BLaER1 (cell line): ENCODE results near the gene TPSD1.

ENCODE experiments used
- H3K27ac ChIP-seq: shearing (Covaris generic); formaldehyde crosslinking; 2 replicates; pipeline ENCODE4 v1.8.1; 2022
- H3K27me3 ChIP-seq: shearing (Covaris generic); formaldehyde crosslinking; 2 replicates; pipeline ENCODE4 v1.8.1; 2022
- H3K36me3 ChIP-seq: shearing (Covaris generic); formaldehyde crosslinking; 2 replicates; pipeline ENCODE4 v1.8.1; 2022
- H3K4me1 ChIP-seq: shearing (Covaris generic); formaldehyde crosslinking; 2 replicates; pipeline ENCODE4 v1.8.1; 2022
- H3K4me2 ChIP-seq: shearing (Covaris generic); formaldehyde crosslinking; 2 replicates; pipeline ENCODE4 v1.8.1; 2022
- H3K4me3 ChIP-seq: shearing (Covaris generic); formaldehyde crosslinking; 2 replicates; pipeline ENCODE4 v1.8.1; 2022
- H3K9ac ChIP-seq: shearing (Covaris generic); formaldehyde crosslinking; 2 replicates; pipeline ENCODE4 v1.8.1; 2022
- H3K9me3 ChIP-seq: shearing (Covaris generic); formaldehyde crosslinking; 2 replicates; pipeline ENCODE4 v1.8.1; 2022
- H4K20me1 ChIP-seq: shearing (Covaris generic); formaldehyde crosslinking; 2 replicates; pipeline ENCODE4 v1.8.1; 2022
- Cebpa-rat ChIP-seq: shearing (Covaris generic); IDR thresholded peaks from 2 replicates; pipeline ENCODE4 v1.8.1; 2022

Gene TPSD1

GRCh38 chr16:1258906-1259759 lies 3.3 kb downstream of the TPSD1 start:
- peaks cover 57% of the 10 kb centered on the region for H4K20me1 ChIP-seq

GRCh38 chr16:1259760-1260068 lies 3.8 kb downstream of the TPSD1 start:
- peaks cover 57% of the 10 kb centered on the region for H4K20me1 ChIP-seq
- no peak for TF ChIP-seq Cebpa-rat

More at GRCh38 chr16:1258906-1259759, 3.3 kb downstream of the TPSD1 start:
- H3K4me2 ChIP-seq = peak overlapping the region; percentile 56
- no peaks in the 10 kb centered on the region for H3K9me3 ChIP-seq
- H3K27me3 ChIP-seq = peaks cover 75% of the 10 kb centered on the region
- no peak overlapping the region for H3K9ac ChIP-seq
- no peak overlapping the region for H3K27ac ChIP-seq
- no peaks in the 10 kb centered on the region for H3K36me3 ChIP-seq
- peaks cover 13% of the 10 kb centered on the region; the same call in 1 of the 2 replicates for H3K4me1 ChIP-seq
- peak overlapping the region; percentile 38; the same call in 1 of the 2 replicates for H3K4me3 ChIP-seq
- TF ChIP-seq Cebpa-rat = no peak

GRCh38 chr16:1260101-1260680 lies 4.3 kb downstream of the TPSD1 start:
- H3K27me3 ChIP-seq = peaks cover 75% of the 10 kb centered on the region
- TF ChIP-seq Cebpa-rat = no peak

More at GRCh38 chr16:1259760-1260068, 3.8 kb downstream of the TPSD1 start:
- Histone ChIP-seq H3K9ac (no peak overlapping the region), H3K4me2 (no peak overlapping the region), H3K4me1 (peaks cover 13% of the 10 kb centered on the region; the same call in 1 of the 2 replicates), H3K27me3 (peaks cover 75% of the 10 kb centered on the region), H3K27ac (no peak overlapping the region), H3K4me3 (no peak overlapping the region), H3K36me3 (no peaks in the 10 kb centered on the region), H3K9me3 (no peaks in the 10 kb centered on the region; the same call in 1 of the 2 replicates)

GRCh38 chr16:1261131-1261892 lies 5.4 kb downstream of the TPSD1 start:
- H3K36me3 ChIP-seq = no peaks in the 10 kb centered on the region
- H3K4me3 ChIP-seq = no peak overlapping the region
- H3K9ac ChIP-seq = no peak overlapping the region
- H3K27me3 ChIP-seq = peaks cover 73% of the 10 kb centered on the region
- no peak overlapping the region for H3K4me2 ChIP-seq
- H3K27ac ChIP-seq = no peak overlapping the region
- no peaks in the 10 kb centered on the region; the same call in 1 of the 2 replicates for H3K9me3 ChIP-seq
- peaks cover 13% of the 10 kb centered on the region; the same call in 1 of the 2 replicates for H3K4me1 ChIP-seq
- no peak for TF ChIP-seq Cebpa-rat
- H4K20me1 ChIP-seq = peaks cover 57% of the 10 kb centered on the region

More at GRCh38 chr16:1260101-1260680, 4.3 kb downstream of the TPSD1 start:
- Histone ChIP-seq H3K9ac (no peak overlapping the region), H3K9me3 (no peaks in the 10 kb centered on the region; the same call in 1 of the 2 replicates), H3K27ac (no peak overlapping the region), H3K4me3 (no peak overlapping the region), H3K36me3 (no peaks in the 10 kb centered on the region), H3K4me1 (peaks cover 13% of the 10 kb centered on the region; the same call in 1 of the 2 replicates), H3K4me2 (no peak overlapping the region), H4K20me1 (peaks cover 57% of the 10 kb centered on the region)

- Histone ChIP-seq H3K27me3 (peaks cover 63% of the 10 kb centered on the region), H3K36me3 (no peaks in the 10 kb centered on the region), H3K4me3 (no peak overlapping the region), H3K9me3 (no peaks in the 10 kb centered on the region; the same call in 1 of the 2 replicates), H3K9ac (no peak overlapping the region), H3K27ac (no peak overlapping the region), H4K20me1 (peaks cover 49% of the 10 kb centered on the region), H3K4me1 (peaks cover 13% of the 10 kb centered on the region; the same call in 1 of the 2 replicates), H3K4me2 (no peak overlapping the region)
- TF ChIP-seq Cebpa-rat = no peak
Measured at GRCh38 chr16:1262210-1262845, 6.5 kb downstream of the TPSD1 start.

GRCh38 chr16:1262846-1263221 lies 7.0 kb downstream of the TPSD1 start:
- Histone ChIP-seq H3K27ac (no peak overlapping the region), H3K4me3 (no peak overlapping the region), H3K9ac (no peak overlapping the region), H3K9me3 (no peaks in the 10 kb centered on the region; the same call in 1 of the 2 replicates), H3K4me1 (peaks cover 13% of the 10 kb centered on the region; the same call in 1 of the 2 replicates), H3K4me2 (no peak overlapping the region), H3K27me3 (peaks cover 58% of the 10 kb centered on the region), H4K20me1 (peaks cover 44% of the 10 kb centered on the region), H3K36me3 (no peaks in the 10 kb centered on the region)
- no peak for TF ChIP-seq Cebpa-rat

GRCh38 chr16:1263591-1264344 lies 7.9 kb downstream of the TPSD1 start:
- peaks cover 13% of the 10 kb centered on the region; the same call in 1 of the 2 replicates for H3K4me1 ChIP-seq

GRCh38 chr16:1264345-1265089 lies 8.6 kb downstream of the TPSD1 start:
- peaks cover 34% of the 10 kb centered on the region for H4K20me1 ChIP-seq
- peaks cover 5% of the 10 kb centered on the region; the same call in 1 of the 2 replicates for H3K4me1 ChIP-seq
- no peak overlapping the region for H3K9ac ChIP-seq
- no peak overlapping the region for H3K4me3 ChIP-seq
- no peak for TF ChIP-seq Cebpa-rat
- peaks cover 44% of the 10 kb centered on the region for H3K27me3 ChIP-seq
- H3K27ac ChIP-seq = no peak overlapping the region
- H3K9me3 ChIP-seq = no peaks in the 10 kb centered on the region; the same call in 1 of the 2 replicates
- H3K4me2 ChIP-seq = no peak overlapping the region
- no peaks in the 10 kb centered on the region for H3K36me3 ChIP-seq

More at GRCh38 chr16:1263591-1264344, 7.9 kb downstream of the TPSD1 start:
- Histone ChIP-seq H3K27ac (no peak overlapping the region), H3K9ac (no peak overlapping the region), H3K9me3 (no peaks in the 10 kb centered on the region; the same call in 1 of the 2 replicates), H4K20me1 (peaks cover 39% of the 10 kb centered on the region), H3K4me2 (no peak overlapping the region), H3K36me3 (no peaks in the 10 kb centered on the region), H3K27me3 (peaks cover 52% of the 10 kb centered on the region), H3K4me3 (no peak overlapping the region)
- TF ChIP-seq Cebpa-rat = no peak
